Measurements from ENCODE around the gene DCBLD2.

Gene DCBLD2

DNA sequence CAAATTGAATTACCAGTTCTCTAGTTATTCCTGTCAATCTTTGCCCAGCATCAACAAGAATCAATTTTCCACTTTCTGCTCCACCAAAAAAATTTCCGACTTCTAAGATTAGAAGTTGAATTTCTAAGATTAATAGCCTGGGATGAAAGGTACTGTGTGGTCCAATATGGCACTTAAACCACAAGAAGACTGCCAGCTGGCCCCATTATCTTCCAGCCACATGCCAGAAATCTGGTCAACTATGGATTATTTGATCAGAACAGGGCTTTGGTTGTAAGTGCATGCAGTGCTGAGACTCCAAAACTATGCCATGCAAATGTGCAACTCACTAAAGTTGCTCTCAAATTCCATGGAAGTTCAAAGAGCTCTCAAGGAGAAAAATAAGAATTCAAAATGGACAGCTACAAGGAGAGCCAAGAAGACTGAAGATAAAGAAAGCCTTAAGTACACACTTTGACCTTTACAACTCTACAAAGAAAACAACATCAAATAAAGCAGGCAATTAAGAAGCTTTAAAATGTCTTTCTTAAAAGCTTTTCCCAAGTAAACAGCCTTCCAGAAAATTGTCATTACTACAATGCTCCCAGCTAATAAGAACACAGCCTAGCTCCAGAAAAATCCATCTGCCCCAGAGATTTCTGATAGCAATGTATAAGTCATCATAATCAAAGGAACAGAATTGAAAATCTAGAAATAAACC is 74.1 kb downstream of the DCBLD2 start:
- TF ChIP-seq EZH2phosphoT487 (IDR thresholded peaks at IDR 0.05; ENCODE audit: low read depth) (no peak), CTCF (IDR thresholded peaks at IDR 0.05; ENCODE audit: low read depth, low read length) (no peak)
- H3K9me3 ChIP-seq (ENCODE audit: insufficient read depth, low read length) = no peaks in the 10 kb centered on the region
- no peaks in the 10 kb centered on the region for H3K27me3 ChIP-seq (ENCODE audit: low read depth, low read length)
- no peaks in the 10 kb centered on the region for H4K20me1 ChIP-seq (ENCODE audit: insufficient read depth, low read length)
- no peak overlapping the region for H3K9ac ChIP-seq (ENCODE audit: low read length)
- no peak overlapping the region for H3K4me2 ChIP-seq (ENCODE audit: low read length)
- no peak overlapping the region for H3K27ac ChIP-seq (ENCODE audit: low read length)
- no peaks in the 10 kb centered on the region for H3K79me2 ChIP-seq (ENCODE audit: low read length)
- H3K4me3 ChIP-seq (ENCODE audit: low read length) = no peak overlapping the region
- no peaks in the 10 kb centered on the region for H3K4me1 ChIP-seq (ENCODE audit: low read length)
- H3K36me3 ChIP-seq (replicated peaks; ENCODE audit: low read depth, low read length) = no peaks in the 10 kb centered on the region
- H2AFZ ChIP-seq (ENCODE audit: low read depth, low read length) = no peak overlapping the region

- H3K27ac ChIP-seq (ENCODE audit: low read length) = no peak overlapping the region
- TF ChIP-seq CTCF (IDR thresholded peaks at IDR 0.05; ENCODE audit: low read depth, low read length) = no peak
- TF ChIP-seq EZH2phosphoT487 (IDR thresholded peaks at IDR 0.05; ENCODE audit: low read depth) = no peak
- no peaks in the 10 kb centered on the region for H3K36me3 ChIP-seq (replicated peaks; ENCODE audit: low read depth, low read length)
Measured at GRCh38 chr3:98826126-98826525, 75.4 kb downstream of the DCBLD2 start.

DNA sequence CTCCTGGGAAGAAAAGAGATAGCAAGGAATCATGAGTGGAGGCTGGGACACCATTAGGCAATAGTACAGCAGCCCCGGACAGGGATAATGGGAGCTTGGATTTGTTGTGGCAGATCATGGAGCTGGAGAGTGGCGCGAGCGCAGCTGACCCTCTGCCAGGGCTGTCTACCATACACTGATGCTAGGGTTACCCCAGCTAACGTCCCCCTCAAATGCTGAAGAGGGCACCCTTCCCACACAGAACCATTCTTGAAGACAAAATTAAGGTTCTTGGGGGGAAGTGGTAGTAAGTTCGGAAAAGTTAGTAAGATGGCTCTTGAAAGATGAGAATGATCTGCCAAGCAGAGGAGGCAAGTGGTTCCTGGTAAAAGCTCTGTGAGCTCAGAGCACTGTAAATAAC is 77.2 kb downstream of the DCBLD2 start:
- no peaks in the 10 kb centered on the region for H4K20me1 ChIP-seq (ENCODE audit: insufficient read depth, low read length)
- H3K36me3 ChIP-seq (replicated peaks; ENCODE audit: low read depth, low read length) = no peaks in the 10 kb centered on the region
- H3K9ac ChIP-seq (ENCODE audit: low read length) = no peak overlapping the region
- no peaks in the 10 kb centered on the region for H3K9me3 ChIP-seq (ENCODE audit: insufficient read depth, low read length)
- no peak overlapping the region for H2AFZ ChIP-seq (ENCODE audit: low read depth, low read length)
- no peaks in the 10 kb centered on the region for H3K4me1 ChIP-seq (ENCODE audit: low read length)
- no peak for TF ChIP-seq CTCF (IDR thresholded peaks at IDR 0.05; ENCODE audit: low read depth, low read length)
- TF ChIP-seq EZH2phosphoT487 (IDR thresholded peaks at IDR 0.05; ENCODE audit: low read depth) = no peak
- H3K27me3 ChIP-seq (ENCODE audit: low read depth, low read length) = no peaks in the 10 kb centered on the region
- no peaks in the 10 kb centered on the region for H3K79me2 ChIP-seq (ENCODE audit: low read length)
- no peak overlapping the region for H3K4me3 ChIP-seq (ENCODE audit: low read length)
- no peak overlapping the region for H3K27ac ChIP-seq (ENCODE audit: low read length)
- no peak overlapping the region for H3K4me2 ChIP-seq (ENCODE audit: low read length)

More at GRCh38 chr3:98826126-98826525, 75.4 kb downstream of the DCBLD2 start:
- no peaks in the 10 kb centered on the region for H3K79me2 ChIP-seq (ENCODE audit: low read length)
- no peak overlapping the region for H3K9ac ChIP-seq (ENCODE audit: low read length)
- no peaks in the 10 kb centered on the region for H3K4me1 ChIP-seq (ENCODE audit: low read length)
- no peak overlapping the region for H2AFZ ChIP-seq (ENCODE audit: low read depth, low read length)
- H4K20me1 ChIP-seq (ENCODE audit: insufficient read depth, low read length) = no peaks in the 10 kb centered on the region
- no peak overlapping the region for H3K4me2 ChIP-seq (ENCODE audit: low read length)
- H3K4me3 ChIP-seq (ENCODE audit: low read length) = no peak overlapping the region
- no peaks in the 10 kb centered on the region for H3K9me3 ChIP-seq (ENCODE audit: insufficient read depth, low read length)
- no peaks in the 10 kb centered on the region for H3K27me3 ChIP-seq (ENCODE audit: low read depth, low read length)

DNA sequence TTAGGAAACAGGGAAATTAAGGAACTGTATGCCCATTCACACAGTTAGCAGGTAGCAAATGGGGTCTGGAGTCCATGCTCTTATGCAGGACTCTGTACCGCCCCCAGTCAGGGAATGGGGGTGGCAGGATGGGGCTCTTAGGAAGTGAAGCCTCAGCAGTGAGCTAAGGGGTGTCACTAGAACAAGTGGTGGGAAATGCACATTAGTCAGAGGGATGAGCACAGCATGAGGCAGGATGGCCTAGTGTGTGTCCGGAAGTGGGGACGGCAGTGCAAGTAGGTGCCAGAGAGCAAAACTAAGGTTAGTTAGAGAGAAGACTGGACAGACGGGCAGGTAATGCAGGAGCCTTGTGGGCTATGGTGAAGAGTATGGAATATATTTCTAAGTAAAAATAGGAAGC is 77.7 kb downstream of the DCBLD2 start:
- no peaks in the 10 kb centered on the region for H4K20me1 ChIP-seq (ENCODE audit: insufficient read depth, low read length)
- no peaks in the 10 kb centered on the region for H3K27me3 ChIP-seq (ENCODE audit: low read depth, low read length)
- no peak overlapping the region for H3K4me3 ChIP-seq (ENCODE audit: low read length)
- no peak overlapping the region for H3K27ac ChIP-seq (ENCODE audit: low read length)
- no peak overlapping the region for H2AFZ ChIP-seq (ENCODE audit: low read depth, low read length)
- no peak overlapping the region for H3K9ac ChIP-seq (ENCODE audit: low read length)
- TF ChIP-seq EZH2phosphoT487 (IDR thresholded peaks at IDR 0.05; ENCODE audit: low read depth) (no peak), CTCF (IDR thresholded peaks at IDR 0.05; ENCODE audit: low read depth, low read length) (no peak)
- no peaks in the 10 kb centered on the region for H3K4me1 ChIP-seq (ENCODE audit: low read length)
- no peaks in the 10 kb centered on the region for H3K9me3 ChIP-seq (ENCODE audit: insufficient read depth, low read length)
- H3K79me2 ChIP-seq (ENCODE audit: low read length) = no peaks in the 10 kb centered on the region
- no peak overlapping the region for H3K4me2 ChIP-seq (ENCODE audit: low read length)
- no peaks in the 10 kb centered on the region for H3K36me3 ChIP-seq (replicated peaks; ENCODE audit: low read depth, low read length)

Data from OCI-LY3 (cell line).